Colonic mucosa (tissue), 4 donors: ENCODE measurements around the gene IER5L. TPM values are rescaled to one million over a fixed set of nuclear protein-coding genes. Genes with fewer than 3 reads are reported as not detected.
"Not testable (repeated sequence)": the region's sequence is repeated elsewhere in the genome, so short reads cannot be mapped to it uniquely, and the experiment has no call there.

Experiments
- DNase-seq: peaks from one replicate; pipeline ENCODE4 v3.0.0-alpha.2; 2020
- H3K27ac ChIP-seq: fragments of 200-600 bp; one replicate; pipeline ENCODE4 v1.8.0; 2021
- H3K27me3 ChIP-seq: fragments of 200-600 bp; one replicate; pipeline ENCODE4 v1.8.0; 2021
- H3K36me3 ChIP-seq: fragments of 200-600 bp; one replicate; pipeline ENCODE4 v1.8.0; 2021
- H3K4me1 ChIP-seq: fragments of 200-600 bp; one replicate; pipeline ENCODE4 v1.8.0; 2021; ENCODE audit warnings: mild to moderate bottlenecking
- H3K4me3 ChIP-seq: fragments of 200-600 bp; one replicate; pipeline ENCODE4 v1.8.0; 2021
- H3K9ac ChIP-seq, 2 donors: one replicate each; pipeline ENCODE4 v1.7.0; 2013; ENCODE audit warnings: control low read depth in 2 of 2, low read depth in 2 of 2, low read length in 2 of 2
- H3K9me3 ChIP-seq: fragments of 200-600 bp; one replicate; pipeline ENCODE4 v1.8.0; 2021
- intact Hi-C: fragments of 100-400 bp; cut with DNase I; formaldehyde crosslinking; loops from one replicate; pipeline ENCODE4 v1.14.1; 2022
- total RNA-seq, 2 donors: library from RNA; stranded (reverse); fragmentation: NEBNext Ultra II Directional in 1 of 2; extraction: Animal tissue kit (Norgen Biotek cat#: 25700) in 1 of 2; gene quantifications; one replicate each; pipeline ENCODE4 v1.2.1, GENCODE V29; 2021
- TF ChIP-seq, protein P1 (sequence below): fragments of 200-600 bp; IDR thresholded peaks from one replicate; pipeline ENCODE4 v1.8.0; 2022; ENCODE audit warnings: antibody characterized with exemption, mild to moderate bottlenecking
- donor health status: healthy.
- donor health status: DM: no; HTN: no; CAD: no.
- donor health status: DM: no; HTN: no; CAD: no.

The IER5L gene
- total RNA-seq, 2 donors from 2014 or later, result 9.1 to 9.6 TPM

DNA sequence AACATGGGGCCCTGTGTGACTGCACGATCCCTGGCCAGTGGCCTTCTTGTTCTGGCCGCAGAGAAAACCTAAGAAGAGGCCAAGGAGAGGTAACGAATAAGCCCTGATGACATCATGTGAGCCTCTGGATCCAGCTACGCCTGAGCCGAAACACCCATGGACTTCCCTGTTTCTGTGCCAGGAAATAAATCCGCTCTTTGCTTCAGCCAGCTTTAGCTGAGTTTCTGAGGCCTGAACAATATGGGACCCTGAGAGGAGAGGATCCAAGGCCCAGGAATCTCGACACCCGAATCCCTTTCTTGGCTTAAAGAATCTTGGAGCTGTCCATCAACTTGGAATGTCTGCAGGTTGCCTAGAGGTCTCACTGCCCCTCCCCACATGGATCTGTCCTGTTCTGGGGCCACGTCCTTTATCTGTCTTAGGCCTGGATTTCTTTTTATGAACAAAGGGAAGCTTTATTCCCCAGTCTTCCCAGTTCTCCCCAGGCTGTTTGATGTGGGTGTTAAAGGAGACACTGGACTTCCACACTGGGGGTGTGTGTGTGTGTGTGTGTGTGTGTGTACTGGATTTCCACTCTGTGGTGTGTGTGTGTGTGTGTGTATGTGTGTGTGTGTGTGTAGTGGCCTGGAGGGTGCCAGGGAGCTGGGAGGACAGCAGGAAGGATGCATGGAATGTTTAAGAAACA lies 13.7 kb downstream of the IER5L start:
- Histone ChIP-seq H3K4me1 (peaks cover 10% of the 10 kb centered on the region), H3K27me3 (no peaks in the 10 kb centered on the region), H3K9ac (peak overlapping the region; percentile 19 to 68), H3K27ac (peak overlapping the region; percentile 61), H3K36me3 (no peaks in the 10 kb centered on the region), H3K9me3 (no peaks in the 10 kb centered on the region), H3K4me3 (no peak overlapping the region)
- TF ChIP-seq, protein P1, sequence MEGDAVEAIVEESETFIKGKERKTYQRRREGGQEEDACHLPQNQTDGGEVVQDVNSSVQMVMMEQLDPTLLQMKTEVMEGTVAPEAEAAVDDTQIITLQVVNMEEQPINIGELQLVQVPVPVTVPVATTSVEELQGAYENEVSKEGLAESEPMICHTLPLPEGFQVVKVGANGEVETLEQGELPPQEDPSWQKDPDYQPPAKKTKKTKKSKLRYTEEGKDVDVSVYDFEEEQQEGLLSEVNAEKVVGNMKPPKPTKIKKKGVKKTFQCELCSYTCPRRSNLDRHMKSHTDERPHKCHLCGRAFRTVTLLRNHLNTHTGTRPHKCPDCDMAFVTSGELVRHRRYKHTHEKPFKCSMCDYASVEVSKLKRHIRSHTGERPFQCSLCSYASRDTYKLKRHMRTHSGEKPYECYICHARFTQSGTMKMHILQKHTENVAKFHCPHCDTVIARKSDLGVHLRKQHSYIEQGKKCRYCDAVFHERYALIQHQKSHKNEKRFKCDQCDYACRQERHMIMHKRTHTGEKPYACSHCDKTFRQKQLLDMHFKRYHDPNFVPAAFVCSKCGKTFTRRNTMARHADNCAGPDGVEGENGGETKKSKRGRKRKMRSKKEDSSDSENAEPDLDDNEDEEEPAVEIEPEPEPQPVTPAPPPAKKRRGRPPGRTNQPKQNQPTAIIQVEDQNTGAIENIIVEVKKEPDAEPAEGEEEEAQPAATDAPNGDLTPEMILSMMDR, result no peak
- peak; percentile 69 for DNase-seq
- intact Hi-C loops, result no loop called here

- peak overlapping the region; percentile 61 for H3K27ac ChIP-seq
- H3K36me3 ChIP-seq, result no peaks in the 10 kb centered on the region
- intact Hi-C loops, result no loop called here
- H3K4me3 ChIP-seq, result no peak overlapping the region
- H3K9ac ChIP-seq, result peak overlapping the region; percentile 19 to 68
- H3K4me1 ChIP-seq, result peaks cover 10% of the 10 kb centered on the region
- H3K27me3 ChIP-seq, result no peaks in the 10 kb centered on the region
- no peaks in the 10 kb centered on the region for H3K9me3 ChIP-seq
- no peak for DNase-seq
- TF ChIP-seq, protein P1, result no peak
Measured at GRCh38 chr9:129163753-129164152, 14.3 kb downstream of the IER5L start.

GRCh38 chr9:129163198-129163670 lies 14.8 kb downstream of the IER5L start:
- H3K9ac ChIP-seq, H3K4me3 ChIP-seq, DNase-seq, H3K36me3 ChIP-seq, H3K9me3 ChIP-seq, H3K27me3 ChIP-seq, intact Hi-C loops, H3K27ac ChIP-seq: not testable (repeated sequence)
- H3K4me1 ChIP-seq, result peaks cover 10% of the 10 kb centered on the region

DNA sequence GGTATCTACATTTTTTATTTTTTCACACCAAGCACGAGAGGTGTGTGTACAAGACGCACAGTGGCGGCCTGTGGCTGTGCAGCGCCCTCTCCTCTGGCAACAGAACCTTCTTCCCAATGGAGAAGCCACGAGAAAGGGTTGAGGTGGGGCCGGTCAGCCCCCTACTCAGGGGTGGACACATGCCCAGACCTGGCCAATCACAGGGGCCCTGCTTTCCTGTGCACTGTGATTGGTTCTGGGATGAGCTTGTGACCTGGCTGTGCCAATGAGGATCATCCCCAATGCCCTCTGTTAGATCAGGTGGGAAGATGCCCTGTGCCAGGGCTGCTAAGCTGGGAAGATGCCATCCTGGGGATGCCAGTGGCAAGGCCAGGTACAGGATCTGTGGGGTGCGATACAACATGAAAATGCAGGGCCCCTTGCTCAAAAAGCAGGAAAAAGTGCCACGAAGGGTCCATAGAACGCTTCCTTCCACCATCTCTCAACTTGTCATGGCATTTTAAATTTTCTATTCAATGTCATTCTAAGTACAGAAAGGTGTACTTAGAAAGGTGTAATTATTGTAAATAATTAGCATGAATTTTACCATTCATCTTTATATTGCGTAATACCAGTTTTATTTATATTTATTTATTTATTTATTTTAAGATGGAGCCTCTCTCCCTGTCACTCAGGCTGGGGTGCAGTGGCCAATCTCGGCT lies 15.4 kb downstream of the IER5L start:
- intact Hi-C loops, result no loop called here
- H3K36me3 ChIP-seq, result no peaks in the 10 kb centered on the region
- no peak for DNase-seq
- no peak overlapping the region for H3K9ac ChIP-seq
- H3K27me3 ChIP-seq, result no peaks in the 10 kb centered on the region
- H3K9me3 ChIP-seq, result no peaks in the 10 kb centered on the region
- H3K4me3 ChIP-seq, result no peak overlapping the region
- peaks cover 6% of the 10 kb centered on the region for H3K4me1 ChIP-seq
- H3K27ac ChIP-seq, result no peak overlapping the region
- TF ChIP-seq, protein P1, result no peak

GRCh38 chr9:129161534-129161837 lies 16.6 kb downstream of the IER5L start:
- Histone ChIP-seq H3K9me3 (no peaks in the 10 kb centered on the region), H3K27me3 (no peaks in the 10 kb centered on the region), H3K27ac (no peak overlapping the region), H3K9ac (no peak overlapping the region), H3K36me3 (no peaks in the 10 kb centered on the region), H3K4me3 (no peak overlapping the region), H3K4me1 (peaks cover 1% of the 10 kb centered on the region)
- no peak for DNase-seq
- intact Hi-C loops, result no loop called here
- TF ChIP-seq, protein P1, result no peak
